OCI-LY7 (cell line): ENCODE data around the gene C14orf93. TPM values are rescaled to one million over a fixed set of nuclear protein-coding genes. Genes with fewer than 3 reads are reported as not detected.
"Not testable (repeated sequence)": the region's sequence is repeated elsewhere in the genome, so short reads cannot be mapped to it uniquely, and the experiment has no call there.

Experiments used
- BruUV-seq: library from RNA; stranded (reverse); fragments of 400-500 nt; replicated peaks from 2 replicates; lab custom pipeline; 2021; lab: Mats Ljungman, UMichigan
- CTCF ChIA-PET: fragments of 300-600 bp; sonication (Branson Sonifier 250); formaldehyde crosslinking; loops from one replicate; lab custom pipeline; 2022; ENCODE audit warnings: antibody characterized with exemption; ENCODE audit not compliant: unreplicated experiment; lab: Charles Lee
- POLR2A ChIA-PET: fragments of 300-600 bp; sonication (Branson Sonifier 250); formaldehyde crosslinking; loops from one replicate; lab custom pipeline; 2022; ENCODE audit warnings: antibody characterized with exemption; lab: Charles Lee
- DNase-seq: peaks from one replicate; pipeline ENCODE4 v3.0.0-alpha.2; 2015; ENCODE audit warnings: low spot score
- H2AFZ ChIP-seq: fragments of 200-600 bp; sonication (generic), shearing (Covaris generic); 2 replicates; pipeline ENCODE4 v1.6.1; 2014; ENCODE audit warnings: mild to moderate bottlenecking, antibody characterized with exemption, low read length, moderate library complexity
- H3K27ac ChIP-seq: fragments of 200-600 bp; sonication (generic); 2 replicates; pipeline ENCODE4 v1.5.1; 2014; ENCODE audit warnings: mixed run types, low read depth, mild to moderate bottlenecking, moderate library complexity, low read length, inconsistent platforms; ENCODE audit not compliant: poor library complexity, severe bottlenecking
- H3K36me3 ChIP-seq: fragments of 200-600 bp; sonication (generic); 2 replicates; pipeline ENCODE4 v1.6.1; 2014; ENCODE audit warnings: mild to moderate bottlenecking, antibody characterized with exemption, low read length, moderate library complexity, mixed read lengths; ENCODE audit not compliant: insufficient read depth
- H3K4me1 ChIP-seq: fragments of 200-600 bp; sonication (generic); 2 replicates; pipeline ENCODE4 v1.5.1; 2014; ENCODE audit warnings: mild to moderate bottlenecking, low read length; ENCODE audit not compliant: insufficient read depth, poor library complexity, severe bottlenecking
- H3K4me2 ChIP-seq: fragments of 200-600 bp; sonication (generic); 2 replicates; pipeline ENCODE4 v1.6.1; 2014; ENCODE audit warnings: mild to moderate bottlenecking, low read length
- H3K4me3 ChIP-seq: fragments of 200-600 bp; sonication (generic); 2 replicates; pipeline ENCODE4 v1.5.1; 2014; ENCODE audit warnings: mild to moderate bottlenecking, low read depth, low read length; ENCODE audit not compliant: poor library complexity, severe bottlenecking
- H3K79me2 ChIP-seq: fragments of 200-600 bp; sonication (generic); 2 replicates; pipeline ENCODE4 v1.6.1; 2016; ENCODE audit warnings: low read depth, mild to moderate bottlenecking, low read length, moderate library complexity, mixed read lengths; ENCODE audit not compliant: insufficient read depth
- H3K9me2 ChIP-seq: fragments of 200-600 bp; sonication (generic); 2 replicates; pipeline ENCODE4 v1.6.1; 2016; ENCODE audit warnings: mild to moderate bottlenecking, low read length, mixed read lengths; ENCODE audit not compliant: insufficient read depth
- H3K9me3 ChIP-seq: fragments of 200-600 bp; sonication (generic); 2 replicates; pipeline ENCODE4 v1.6.1; 2014; ENCODE audit warnings: mild to moderate bottlenecking, mixed run types, low read length, mixed read lengths
- H4K20me1 ChIP-seq: fragments of 200-600 bp; sonication (generic); 2 replicates; pipeline ENCODE4 v1.6.1; 2014; ENCODE audit warnings: mild to moderate bottlenecking, antibody characterized with exemption, low read length, moderate library complexity, mixed read lengths; ENCODE audit not compliant: insufficient read depth
- EZH2phosphoT487 ChIP-seq: fragments of 200-600 bp; sonication (generic); IDR thresholded peaks from 2 replicates; pipeline ENCODE4 v1.6.1; 2018; ENCODE audit warnings: low read depth, borderline replicate concordance, mild to moderate bottlenecking, mixed run types, antibody characterized with exemption, low read length, moderate library complexity, mixed read lengths
- intact Hi-C: fragments of 100-400 bp; cut with micrococcal nuclease; formaldehyde crosslinking; loops from one replicate; pipeline ENCODE4 v1.10.0; 2022; ENCODE audit not compliant: unreplicated experiment
- total RNA-seq, 2 experiments: library from RNA; depleted of rRNA in 1 of 2; stranded (reverse); fragments of >200 nt in 1 of 2; shearing (Covaris generic) in 1 of 2; gene quantifications; 2 replicates each; pipeline ENCODE4 v1.2.3, GENCODE V29; 2014 to 2022
- TF ChIP-seq, protein P1 (sequence below): fragments of 200-600 bp; sonication (generic); conservative IDR thresholded peaks from 2 replicates; pipeline ENCODE4 v1.5.1; 2014; ENCODE audit warnings: mild to moderate bottlenecking, antibody characterized with exemption, low read length, moderate library complexity, mixed read lengths

Gene C14orf93
- total RNA-seq, 2 experiments from 2014 or later, result 15.2 to 17.9 TPM

- no peak for TF ChIP-seq EZH2phosphoT487
- TF ChIP-seq, protein P1, sequence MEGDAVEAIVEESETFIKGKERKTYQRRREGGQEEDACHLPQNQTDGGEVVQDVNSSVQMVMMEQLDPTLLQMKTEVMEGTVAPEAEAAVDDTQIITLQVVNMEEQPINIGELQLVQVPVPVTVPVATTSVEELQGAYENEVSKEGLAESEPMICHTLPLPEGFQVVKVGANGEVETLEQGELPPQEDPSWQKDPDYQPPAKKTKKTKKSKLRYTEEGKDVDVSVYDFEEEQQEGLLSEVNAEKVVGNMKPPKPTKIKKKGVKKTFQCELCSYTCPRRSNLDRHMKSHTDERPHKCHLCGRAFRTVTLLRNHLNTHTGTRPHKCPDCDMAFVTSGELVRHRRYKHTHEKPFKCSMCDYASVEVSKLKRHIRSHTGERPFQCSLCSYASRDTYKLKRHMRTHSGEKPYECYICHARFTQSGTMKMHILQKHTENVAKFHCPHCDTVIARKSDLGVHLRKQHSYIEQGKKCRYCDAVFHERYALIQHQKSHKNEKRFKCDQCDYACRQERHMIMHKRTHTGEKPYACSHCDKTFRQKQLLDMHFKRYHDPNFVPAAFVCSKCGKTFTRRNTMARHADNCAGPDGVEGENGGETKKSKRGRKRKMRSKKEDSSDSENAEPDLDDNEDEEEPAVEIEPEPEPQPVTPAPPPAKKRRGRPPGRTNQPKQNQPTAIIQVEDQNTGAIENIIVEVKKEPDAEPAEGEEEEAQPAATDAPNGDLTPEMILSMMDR, result no peak
- ChIA-PET CTCF (no interaction called here), POLR2A (interaction anchor here (0.7 to 2.6 kb wide), 2 partner anchors 11 to 59 kb away, joined by 3 to 8 read pairs; no protein-coding TSS in a partner anchor)
- Histone ChIP-seq H3K4me2 (no peak overlapping the region), H4K20me1 (no peaks in the 10 kb centered on the region), H3K4me3 (no peak overlapping the region), H3K9me3 (no peaks in the 10 kb centered on the region), H3K36me3 (no peaks in the 10 kb centered on the region), H3K27ac (no peak overlapping the region), H2AFZ (no peak overlapping the region), H3K4me1 (no peaks in the 10 kb centered on the region), H3K79me2 (no peaks in the 10 kb centered on the region), H3K9me2 (no peaks in the 10 kb centered on the region)
- no TSS peak for BruUV-seq
- intact Hi-C loops, result no loop called here
- DNase-seq, result no peak
Observed at GRCh38 chr14:23017091-23017490, 7.1 kb upstream of the C14orf93 start.

DNA sequence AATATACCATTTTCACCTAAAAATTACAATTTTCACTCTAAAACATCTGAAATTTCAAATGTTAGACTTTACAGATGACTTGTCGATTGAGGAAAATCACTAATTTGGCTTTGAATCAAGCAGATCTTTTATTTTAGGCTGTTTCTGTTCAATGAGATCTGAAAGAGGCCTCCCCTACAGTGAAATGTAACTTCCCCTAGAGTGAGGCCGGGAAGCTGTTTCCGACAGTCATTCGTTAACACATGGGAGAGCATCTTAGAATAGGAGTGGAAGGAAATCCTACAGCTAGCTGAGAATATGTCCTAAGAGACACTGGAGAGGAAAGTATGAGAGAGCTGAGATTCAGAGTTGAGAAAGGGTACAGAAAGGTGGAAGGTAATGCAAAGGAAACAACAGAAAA is 5.7 kb upstream of the C14orf93 start:
- H3K36me3 ChIP-seq, result no peaks in the 10 kb centered on the region
- TF ChIP-seq, protein P1, result no peak
- TF ChIP-seq EZH2phosphoT487, result no peak
- H3K79me2 ChIP-seq, result no peaks in the 10 kb centered on the region
- ChIA-PET POLR2A (interaction anchor here (1.7 to 2.6 kb wide), 2 partner anchors 9 kb away, joined by 5 to 8 read pairs; no protein-coding TSS in a partner anchor), CTCF (interaction anchor here (1.6 kb wide), 1 partner anchor 9 kb away, joined by 4 read pairs; no protein-coding TSS in a partner anchor)
- no peaks in the 10 kb centered on the region for H4K20me1 ChIP-seq
- H3K4me3 ChIP-seq, result no peak overlapping the region
- BruUV-seq, result no TSS peak
- no peak overlapping the region for H3K4me2 ChIP-seq
- H3K9me3 ChIP-seq, result no peaks in the 10 kb centered on the region
- H3K4me1 ChIP-seq, result peaks cover under 1% of the 10 kb centered on the region
- H2AFZ ChIP-seq, result no peak overlapping the region
- intact Hi-C loops, result no loop called here
- no peaks in the 10 kb centered on the region for H3K9me2 ChIP-seq
- H3K27ac ChIP-seq, result no peak overlapping the region
- DNase-seq, result no peak

- BruUV-seq, DNase-seq, H3K9me2 ChIP-seq, H3K27ac ChIP-seq, H3K4me3 ChIP-seq, H2AFZ ChIP-seq, H3K36me3 ChIP-seq, H3K79me2 ChIP-seq, H4K20me1 ChIP-seq, CTCF ChIA-PET, H3K4me2 ChIP-seq, H3K9me3 ChIP-seq, intact Hi-C loops: not testable (repeated sequence)
- POLR2A ChIA-PET, result interaction anchor here (0.8 kb wide), 1 partner anchor 448 kb away, joined by 4 read pairs; no protein-coding TSS in a partner anchor
- H3K4me1 ChIP-seq, result peaks cover 15% of the 10 kb centered on the region
Observed at GRCh38 chr14:23013749-23014054, 3.8 kb upstream of the C14orf93 start.
